Activated T-cell treated with anti-CD3 and anti-CD28 coated beads for 24 hours (primary cell): Measurements from ENCODE around the gene GEMIN7.

Experiments used
- DNase-seq: peaks from one replicate; pipeline ENCODE4 v3.0.0-alpha.2; 2020; ENCODE audit warnings: low read depth

The GEMIN7 gene

DNA sequence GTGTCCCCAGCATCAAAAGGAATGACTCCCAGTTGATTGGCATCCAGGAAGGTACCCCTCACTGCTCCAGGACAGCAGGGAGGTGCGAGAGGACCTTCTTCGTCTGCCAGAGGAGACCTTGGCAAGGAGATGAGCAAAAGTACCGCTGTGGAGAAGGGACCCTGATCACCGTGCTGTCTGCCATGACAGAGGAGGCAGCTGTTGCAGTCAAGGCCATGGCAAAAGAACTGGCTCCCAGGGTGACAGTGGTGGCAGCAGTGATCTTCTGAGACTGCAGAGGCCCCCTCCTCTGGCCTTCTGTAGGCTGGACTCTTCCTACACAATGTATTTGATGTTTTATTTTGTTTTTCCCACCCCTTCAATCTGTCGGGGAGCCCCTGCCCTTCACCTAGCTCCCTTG lies 49.7 kb downstream of the GEMIN7 start:
- DNase-seq, result no peak

GRCh38 chr19:45130236-45130635 lies 51.2 kb downstream of the GEMIN7 start:
- no peak for DNase-seq

DNA sequence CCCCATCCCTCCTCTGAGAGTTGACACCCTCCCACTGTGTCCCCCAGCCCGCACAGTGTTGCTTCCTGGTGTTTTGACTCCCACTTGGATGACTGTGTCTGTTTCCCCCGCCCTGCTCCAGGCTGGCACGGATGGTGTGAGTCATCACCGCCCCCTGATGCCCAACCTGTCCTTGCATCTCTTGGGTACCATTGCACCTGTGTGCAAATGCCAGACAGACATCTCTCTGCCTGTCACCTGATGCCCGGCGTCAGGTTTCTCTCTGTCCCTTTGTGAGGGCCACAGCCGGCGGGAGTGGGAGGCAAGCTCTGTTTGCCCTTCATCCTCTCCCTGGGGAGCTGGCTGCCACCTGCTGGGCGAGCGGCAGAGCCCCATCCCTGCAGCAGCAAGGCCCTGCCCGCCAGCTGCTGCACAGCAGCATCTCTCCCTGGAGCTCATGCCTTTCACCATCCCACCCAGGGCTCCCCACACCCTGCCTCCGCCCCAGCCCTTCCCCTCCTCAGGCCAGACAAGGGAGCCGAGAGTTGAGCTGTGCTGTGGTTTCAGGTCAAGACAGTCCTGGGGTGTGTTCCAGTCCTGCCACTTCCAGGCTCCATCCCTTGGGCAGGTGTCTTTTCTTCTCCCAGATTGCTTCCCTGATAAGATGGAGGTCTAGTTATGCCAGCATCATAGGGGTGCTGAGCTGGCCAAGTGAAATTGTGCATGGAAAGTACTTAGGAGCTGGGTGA lies 52.0 kb downstream of the GEMIN7 start:
- DNase-seq, result no peak

DNA sequence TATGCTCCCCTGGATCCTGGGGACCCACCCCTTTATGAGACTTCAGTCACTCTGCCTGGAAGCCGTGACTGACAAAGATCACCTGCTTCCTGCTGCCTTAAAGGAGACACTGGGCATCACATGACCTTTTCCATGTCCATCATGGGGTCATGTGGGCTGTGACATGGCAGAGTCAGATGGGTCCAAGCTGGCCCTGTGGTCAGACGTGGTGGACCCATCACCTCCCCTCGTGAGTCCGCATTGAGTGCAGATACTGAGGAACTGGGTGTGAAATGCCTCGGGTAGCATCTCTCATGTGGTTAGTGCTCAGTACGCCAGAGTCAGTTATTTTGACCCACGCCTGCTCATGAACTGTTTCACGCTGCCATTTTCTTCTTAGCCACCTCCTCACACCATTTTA lies 54.6 kb downstream of the GEMIN7 start:
- no peak for DNase-seq

GRCh38 chr19:45135176-45135885 lies 56.3 kb downstream of the GEMIN7 start:
- DNase-seq, result no peak

DNA sequence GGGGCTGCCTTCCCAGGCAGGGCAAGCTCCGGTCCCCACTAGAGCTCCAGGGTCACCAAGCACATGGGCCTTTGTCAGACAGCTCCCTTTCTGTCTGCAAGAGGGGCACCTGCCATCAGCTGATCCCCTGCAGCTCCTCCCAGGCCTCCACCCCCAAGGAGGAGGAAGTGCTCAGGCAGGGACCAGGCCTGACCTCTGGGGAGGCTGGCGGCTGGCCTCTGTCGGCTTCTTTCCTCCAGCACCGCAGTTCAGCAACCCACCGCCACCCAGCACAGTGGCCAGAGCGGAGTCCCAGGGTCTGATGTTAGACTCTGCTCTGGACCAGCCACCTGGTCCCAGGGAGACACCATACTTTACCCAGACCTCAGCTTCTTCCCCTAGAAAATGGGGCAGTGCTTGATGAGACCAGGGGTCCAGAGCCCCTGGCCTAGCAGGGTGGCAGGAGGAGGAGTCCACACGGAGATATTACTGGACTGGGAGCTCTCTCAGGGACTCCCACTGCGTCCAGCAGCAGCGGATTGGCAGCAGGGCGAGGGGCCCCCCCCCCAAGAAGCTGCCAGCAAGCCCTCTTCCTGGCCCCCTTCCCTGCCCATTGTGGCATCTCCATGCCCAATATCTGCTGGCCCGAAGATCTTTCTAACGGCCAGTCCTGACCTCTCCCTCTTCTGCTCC lies 57.6 kb downstream of the GEMIN7 start:
- no peak for DNase-seq

DNA sequence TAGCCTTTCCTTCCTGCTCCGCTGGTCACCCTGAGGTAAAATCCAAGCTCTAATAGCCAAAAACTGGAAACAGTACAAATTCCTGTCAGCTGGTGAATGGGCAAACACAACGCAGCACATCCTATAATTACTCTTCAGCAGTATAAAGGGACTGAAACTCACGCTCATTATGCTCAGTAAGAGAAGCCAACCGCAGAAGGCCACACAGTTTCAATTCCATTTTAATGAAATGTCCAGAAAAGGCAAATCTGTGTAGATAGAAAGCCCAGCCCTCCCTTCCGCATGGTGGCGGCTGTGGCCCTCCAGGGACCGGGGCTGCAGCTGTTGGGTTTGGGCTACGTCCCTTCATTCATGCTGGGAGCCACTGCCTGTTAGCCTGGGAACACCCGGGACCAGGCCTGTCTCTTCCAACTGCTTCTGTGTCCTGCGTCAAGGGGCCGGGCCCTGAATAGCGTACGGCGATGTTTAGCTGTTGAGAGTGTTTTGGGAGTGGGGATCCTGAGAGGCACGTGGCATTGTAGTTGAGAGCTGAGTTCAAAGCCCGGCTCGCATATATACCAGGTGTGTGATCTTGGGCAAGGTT lies 58.2 kb downstream of the GEMIN7 start:
- no peak for DNase-seq

DNA sequence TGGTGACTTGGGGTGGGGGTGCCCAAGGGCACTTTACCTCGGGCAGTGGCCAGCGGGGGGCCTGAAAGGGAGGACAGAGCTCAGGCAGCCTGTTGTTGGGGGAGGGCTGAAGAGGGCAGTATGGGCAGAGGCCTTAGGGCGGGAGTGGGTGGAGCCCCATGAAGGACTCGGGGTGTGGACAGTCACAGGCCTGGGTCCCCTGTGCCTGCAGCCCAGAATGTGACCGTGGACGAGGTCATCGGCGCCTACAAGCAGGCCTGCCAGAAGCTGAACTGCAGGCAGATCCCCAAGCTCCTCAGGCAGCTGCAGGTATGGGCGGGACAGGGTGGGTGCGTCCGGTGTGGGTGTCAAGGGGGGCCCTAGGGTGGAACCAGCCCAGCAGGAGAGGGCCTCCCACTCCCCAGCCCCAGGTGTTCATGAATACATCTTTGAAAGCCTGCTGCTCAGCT lies 59.3 kb downstream of the GEMIN7 start:
- no peak for DNase-seq

GRCh38 chr19:45139286-45140143 lies 60.5 kb downstream of the GEMIN7 start:
- DNase-seq, result no peak

DNA sequence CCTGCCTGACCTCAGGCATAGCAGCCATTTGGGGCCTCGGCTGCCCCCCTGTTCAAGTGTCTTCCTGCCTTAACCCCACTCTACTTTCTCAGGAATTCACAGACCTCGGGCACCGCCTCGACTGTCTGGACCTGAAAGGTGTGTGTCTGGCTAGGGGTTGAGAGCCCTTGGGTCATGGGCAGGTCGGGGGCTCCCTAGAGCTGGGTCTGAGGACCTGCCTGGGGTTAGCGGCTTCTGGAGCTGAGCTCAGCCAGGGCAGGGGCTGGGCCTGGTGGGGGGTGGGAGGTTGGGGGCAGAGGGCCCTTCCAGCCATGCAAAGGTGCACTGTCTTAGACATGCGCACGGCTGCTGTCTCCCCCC lies 61.1 kb downstream of the GEMIN7 start:
- no peak for DNase-seq

DNA sequence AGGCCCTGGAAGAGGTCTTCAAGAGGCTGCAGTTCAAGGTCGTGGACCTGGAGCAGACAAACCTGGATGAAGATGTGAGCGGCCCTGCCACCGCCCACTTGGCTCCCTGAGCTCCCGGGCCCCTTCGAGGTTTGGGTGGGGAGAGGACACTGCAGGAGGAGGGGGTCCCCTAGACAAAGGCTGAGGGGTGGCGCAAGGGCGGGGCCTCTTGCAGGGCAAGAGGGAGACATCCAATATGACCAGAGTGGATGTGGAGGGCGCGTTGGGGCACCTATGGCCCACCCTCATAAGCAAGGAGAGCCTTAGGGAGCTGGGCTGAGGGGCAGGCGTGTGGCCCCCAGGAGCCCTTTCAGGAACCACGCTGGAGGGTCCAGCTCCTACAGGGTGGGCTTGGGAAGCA lies 61.5 kb downstream of the GEMIN7 start:
- DNase-seq, result no peak
